K562 (cell line): Measurements from ENCODE around the gene STX11. TPM values are rescaled to one million over a fixed set of nuclear protein-coding genes. Genes with fewer than 3 reads are reported as not detected.

Experiments
- ATF3 ChIP-seq, 2 experiments: fragments of 450-650 bp in 1 of 2; sonication (generic) in 1 of 2; formaldehyde crosslinking in 1 of 2; IDR thresholded peaks in 1 of 2; conservative IDR thresholded peaks in 1 of 2; 2 replicates each; pipeline versions ENCODE4 v1.6.1 to v1.8.1; 2016 to 2023; ENCODE audit warnings: mild to moderate bottlenecking in 2 of 2, moderate library complexity in 2 of 2, inconsistent platforms in 1 of 2, missing genetic modification reagents in 1 of 2
- CREM ChIP-seq: IDR thresholded peaks from 2 replicates; pipeline ENCODE4 v1.6.1; 2014; ENCODE audit warnings: antibody characterized with exemption, low read depth
- GABPB2 ChIP-seq: fragments of 250-450 bp; sonication (Bioruptor Pico); conservative IDR thresholded peaks from 2 replicates; pipeline ENCODE4 v1.5.1; 2021; ENCODE audit warnings: mild to moderate bottlenecking
- HOXB6 ChIP-seq: fragments of 250-450 bp; sonication (Bioruptor Pico); IDR thresholded peaks from 2 replicates; pipeline ENCODE4 v1.5.1; 2022; ENCODE audit warnings: mild to moderate bottlenecking, borderline replicate concordance
- KLF10 ChIP-seq: fragments of 250-450 bp; sonication (Bioruptor Pico); IDR thresholded peaks from 2 replicates; pipeline ENCODE4 v1.6.1; 2021; ENCODE audit warnings: matching md5 sums
- LARP7 ChIP-seq: fragments of 450-650 bp; IDR thresholded peaks from 2 replicates; pipeline ENCODE4 v1.6.1; 2016
- MCM3 ChIP-seq: fragments of 450-650 bp; IDR thresholded peaks from 2 replicates; pipeline ENCODE4 v1.6.1; 2016
- MCM5 ChIP-seq: fragments of 450-650 bp; IDR thresholded peaks from 2 replicates; pipeline ENCODE4 v1.6.1; 2016; ENCODE audit warnings: low read depth
- MIER1 ChIP-seq: fragments of 450-650 bp; IDR thresholded peaks from 2 replicates; pipeline ENCODE4 v1.6.1; 2016; ENCODE audit warnings: antibody characterized with exemption, mild to moderate bottlenecking, low read depth
- MTA3 ChIP-seq: fragments of 450-650 bp; formaldehyde crosslinking; IDR thresholded peaks from 2 replicates; pipeline ENCODE4 v1.6.1; 2017; ENCODE audit warnings: mild to moderate bottlenecking, borderline replicate concordance
- MXD1 ChIP-seq: fragments of 250-450 bp; sonication (Bioruptor Pico); IDR thresholded peaks from 2 replicates; pipeline ENCODE4 v1.8.0; 2021; ENCODE audit warnings: borderline replicate concordance, mild to moderate bottlenecking, moderate library complexity; ENCODE audit not compliant: poor library complexity, severe bottlenecking
- NCOA6 ChIP-seq: fragments of 450-650 bp; IDR thresholded peaks from 2 replicates; pipeline ENCODE4 v1.6.1; 2017; ENCODE audit warnings: mild to moderate bottlenecking
- NFXL1 ChIP-seq: fragments of 450-650 bp; formaldehyde crosslinking; IDR thresholded peaks from 2 replicates; pipeline ENCODE4 v1.4.0; 2021; ENCODE audit warnings: mild to moderate bottlenecking
- POLR2AphosphoS2 ChIP-seq: IDR thresholded peaks from 2 replicates; pipeline ENCODE4 v1.6.1; 2012; ENCODE audit warnings: low read length, improper control_type of control experiment
- PRDM10 ChIP-seq: fragments of 450-650 bp; IDR thresholded peaks from 2 replicates; pipeline ENCODE4 v1.6.1; 2018; ENCODE audit not compliant: partially characterized antibody
- TEAD2 ChIP-seq: fragments of 450-650 bp; IDR thresholded peaks from 2 replicates; pipeline ENCODE4 v1.6.1; 2016; ENCODE audit warnings: missing genetic modification characterization, control low read depth, missing compliant biosample characterization
- ZBTB49 ChIP-seq: sonication (generic); formaldehyde crosslinking; IDR thresholded peaks from 2 replicates; pipeline ENCODE4 v1.8.0; 2022; ENCODE audit warnings: missing genetic modification reagents, mild to moderate bottlenecking, borderline replicate concordance
- ZFP36 ChIP-seq: fragments of 150-350 bp; IDR thresholded peaks from 2 replicates; pipeline ENCODE4 v1.6.1; 2018; ENCODE audit warnings: low read length, low read depth; ENCODE audit not compliant: partially characterized antibody
- ZSCAN32 ChIP-seq: fragments of 450-650 bp; formaldehyde crosslinking; IDR thresholded peaks from 2 replicates; pipeline ENCODE4 v1.4.0; 2020; ENCODE audit warnings: mild to moderate bottlenecking, moderate library complexity
- polyA plus RNA-seq, 8 experiments: library from polyadenylated mRNA; depleted of rRNA in 4 of 8; stranded (reverse) in 5 of 8; unstranded in 3 of 8; fragments of >200 nt; fragmentation: Nextera tagmentation in 2 of 8; fragmentation: Illumina TruSeq in 1 of 8; extraction: Ambion mirVana in 2 of 8; extraction: Trizol in 1 of 8; gene quantifications; 2 replicates each; pipeline versions ENCODE4 v1.2.1 to v1.2.3, GENCODE V29; 2011 to 2014; ENCODE audit warnings: inconsistent platforms in 1 of 8, missing spikeins in 1 of 8
- total RNA-seq, 7 experiments: library from RNA; depleted of rRNA in 6 of 7; stranded (reverse); fragments of >200 nt in 6 of 7; fragmentation: Illumina TruSeq in 2 of 7; extraction: Trizol in 2 of 7; gene quantifications; 2 replicates each; pipeline versions ENCODE4 v1.2.1 to v1.2.3, GENCODE V29; 2011 to 2021; ENCODE audit warnings: low replicate concordance in 1 of 7
- TF ChIP-seq, protein P1 (sequence below): IDR thresholded peaks from 2 replicates; pipeline ENCODE4 v1.6.1; 2016; ENCODE audit warnings: missing genetic modification characterization, missing compliant biosample characterization

Gene STX11
- total and polyA plus RNA-seq, 9 of the 15 experiments (the other 6 are each of a cell fraction or from before 2014, with no cell fraction given), result 0.06 to 0.73 (median 0.40) TPM

DNA sequence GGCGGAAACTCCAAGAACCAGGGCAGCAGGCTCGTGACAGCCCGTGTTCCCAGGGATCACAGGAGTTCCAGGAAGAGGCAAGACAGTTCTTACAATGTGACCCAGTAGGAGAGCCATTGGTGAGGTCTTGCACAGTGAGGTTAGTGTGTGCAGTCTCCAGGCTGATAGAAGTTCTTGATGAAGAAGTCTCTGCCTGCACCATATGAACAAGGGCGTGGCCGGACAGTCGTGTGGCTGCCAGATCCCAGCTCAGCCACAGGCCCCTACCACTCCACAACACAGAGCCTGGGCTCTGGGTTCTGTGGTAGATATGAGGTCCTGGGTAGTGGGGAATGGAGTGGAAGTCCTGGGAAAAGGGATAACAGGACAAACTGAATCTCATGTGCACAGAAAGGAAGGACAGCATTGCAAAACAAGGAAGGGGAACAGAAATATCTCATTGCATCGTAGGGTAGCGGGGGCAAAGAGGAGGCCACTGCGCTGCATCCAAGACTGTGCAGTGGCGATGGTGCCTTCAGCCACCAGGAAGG lies 65.2 kb downstream of the STX11 start (continued):
- no peak for TF ChIP-seq MXD1
- TF ChIP-seq, protein P1, sequence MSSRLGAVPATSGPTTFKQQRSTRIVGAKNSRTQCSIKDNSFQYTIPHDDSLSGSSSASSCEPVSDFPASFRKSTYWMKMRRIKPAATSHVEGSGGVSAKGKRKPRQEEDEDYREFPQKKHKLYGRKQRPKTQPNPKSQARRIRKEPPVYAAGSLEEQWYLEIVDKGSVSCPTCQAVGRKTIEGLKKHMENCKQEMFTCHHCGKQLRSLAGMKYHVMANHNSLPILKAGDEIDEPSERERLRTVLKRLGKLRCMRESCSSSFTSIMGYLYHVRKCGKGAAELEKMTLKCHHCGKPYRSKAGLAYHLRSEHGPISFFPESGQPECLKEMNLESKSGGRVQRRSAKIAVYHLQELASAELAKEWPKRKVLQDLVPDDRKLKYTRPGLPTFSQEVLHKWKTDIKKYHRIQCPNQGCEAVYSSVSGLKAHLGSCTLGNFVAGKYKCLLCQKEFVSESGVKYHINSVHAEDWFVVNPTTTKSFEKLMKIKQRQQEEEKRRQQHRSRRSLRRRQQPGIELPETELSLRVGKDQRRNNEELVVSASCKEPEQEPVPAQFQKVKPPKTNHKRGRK (tag), result no peak
- TF ChIP-seq MTA3, result no peak
- no peak for TF ChIP-seq LARP7
- no peak for TF ChIP-seq NCOA6
- no peak for TF ChIP-seq POLR2AphosphoS2
- peak; percentile 58; the same call in 1 of the 2 replicates for TF ChIP-seq ZBTB49
- TF ChIP-seq MCM5, result no peak
- TF ChIP-seq GABPB2 (CRISPR knock-in tag), result no peak
- no peak for TF ChIP-seq ZFP36
- TF ChIP-seq ZSCAN32, result no peak
- TF ChIP-seq HOXB6 (CRISPR knock-in tag), result no peak
- TF ChIP-seq NFXL1 (CRISPR knock-in tag), result no peak
- TF ChIP-seq ATF3 (IDR thresholded peaks at IDR 0.05), result no peak
- TF ChIP-seq ATF3 (CRISPR knock-in tag; conservative IDR thresholded peaks at IDR 0.05), result no peak
- TF ChIP-seq MCM3, result no peak
- TF ChIP-seq CREM, result no peak
- no peak for TF ChIP-seq TEAD2 (tag)
- TF ChIP-seq KLF10 (CRISPR knock-in tag), result no peak
- peak; percentile 75; the same call in 1 of the 2 replicates for TF ChIP-seq MIER1
- peak; percentile 72 for TF ChIP-seq PRDM10
